Measurements from ENCODE around the gene MATK.
A peak's percentile ranks its signal among the peaks of the same experiment; 100 is the strongest.

The MATK gene

DNA sequence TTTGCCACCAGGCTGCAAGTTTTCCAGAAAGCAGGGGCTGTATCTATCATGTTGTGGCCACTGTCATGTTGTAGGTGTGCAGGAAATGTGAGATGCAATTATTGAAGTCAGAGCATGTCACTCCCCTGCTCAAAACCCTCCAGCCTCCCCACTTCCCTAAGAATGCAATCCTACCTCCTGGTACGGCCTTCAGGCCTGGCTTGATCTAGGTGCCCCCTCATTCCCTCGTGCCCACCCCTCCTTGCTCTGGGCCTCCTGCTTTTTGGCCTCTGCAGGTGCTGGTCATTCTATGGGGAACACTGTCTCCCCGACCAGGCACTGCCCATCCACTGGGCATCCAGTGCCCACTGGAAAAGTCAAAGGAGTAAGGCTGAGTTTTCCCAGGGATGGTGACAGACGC is 28.5 kb upstream of the MATK start:
- DNase-seq (ENCODE audit: low spot score): no peak

DNA sequence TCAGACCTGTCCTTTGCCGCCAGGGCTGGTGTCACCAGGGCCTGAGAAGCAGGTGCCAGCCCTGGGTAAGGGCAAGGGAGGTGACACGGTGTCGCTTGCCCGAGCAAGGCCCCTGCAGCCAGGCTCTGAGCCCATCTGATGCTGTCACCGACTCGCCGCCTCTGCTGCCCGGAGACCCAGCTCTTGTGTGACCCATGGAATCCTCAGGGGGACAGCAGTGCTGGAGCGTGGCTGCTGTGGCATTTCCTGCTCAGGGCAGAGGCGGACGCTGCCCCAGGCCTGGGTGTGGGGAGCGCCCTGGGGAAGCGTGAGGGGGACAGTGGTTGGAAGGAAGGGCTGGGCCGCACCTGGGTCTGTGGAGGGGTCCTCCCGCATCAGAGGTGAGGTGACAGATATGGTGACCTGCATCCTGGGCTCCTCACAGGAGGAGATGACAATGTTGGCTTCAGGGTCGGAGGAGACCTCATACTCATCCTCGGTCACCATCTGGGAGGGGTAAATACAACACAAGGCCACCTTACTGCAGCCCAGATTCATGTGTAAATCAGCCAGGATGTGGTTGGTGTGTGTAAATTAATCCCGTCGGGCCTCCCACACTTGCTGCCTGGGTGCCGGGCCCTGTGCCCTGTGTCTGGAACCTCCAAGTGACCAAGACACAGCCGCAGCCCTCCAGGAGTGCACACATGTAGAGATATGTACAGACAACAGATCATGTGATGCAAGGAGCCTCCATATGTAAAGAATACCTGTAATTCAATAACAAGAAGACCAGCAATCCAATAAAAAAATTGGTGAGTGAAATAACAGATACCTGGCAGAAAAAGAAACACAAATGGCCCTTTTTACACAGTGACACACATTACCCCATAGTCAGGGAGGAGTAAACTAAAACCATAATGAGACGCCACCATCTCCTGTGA is 27.6 kb upstream of the MATK start:
- DNase-seq (ENCODE audit: low spot score): no peak

DNA sequence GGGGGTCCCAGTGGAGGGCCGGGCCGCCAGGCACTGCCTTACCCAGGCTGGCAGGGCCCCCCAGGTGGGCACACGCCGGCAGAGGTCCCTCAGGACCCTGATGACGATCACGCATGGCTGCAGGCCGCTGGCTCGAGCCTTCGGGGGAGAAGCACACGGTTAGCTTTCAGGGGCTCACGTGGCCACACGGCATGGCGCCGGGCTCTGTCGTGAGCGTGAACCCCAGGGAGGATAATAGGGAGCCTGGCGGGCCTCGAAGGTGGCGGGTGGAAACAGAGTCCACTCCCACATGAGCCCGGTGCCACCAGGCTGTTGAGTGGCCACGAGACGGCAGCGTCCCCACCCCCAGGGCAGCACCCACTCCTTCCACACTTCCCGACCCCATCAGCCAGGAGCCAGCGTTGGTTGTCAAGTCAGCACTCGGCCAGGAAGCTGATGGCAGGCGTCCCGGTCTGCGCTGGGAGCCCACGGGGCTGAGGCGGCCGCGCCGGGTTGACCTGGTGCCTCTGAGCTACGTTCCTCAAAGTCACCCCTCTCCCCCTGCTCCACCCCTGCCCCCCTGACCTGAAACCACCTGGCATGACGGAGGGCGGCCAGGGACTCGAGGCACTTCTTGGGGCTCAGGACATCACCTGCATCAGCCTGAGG is 24.7 kb upstream of the MATK start:
- no peak for DNase-seq (ENCODE audit: low spot score)

DNA sequence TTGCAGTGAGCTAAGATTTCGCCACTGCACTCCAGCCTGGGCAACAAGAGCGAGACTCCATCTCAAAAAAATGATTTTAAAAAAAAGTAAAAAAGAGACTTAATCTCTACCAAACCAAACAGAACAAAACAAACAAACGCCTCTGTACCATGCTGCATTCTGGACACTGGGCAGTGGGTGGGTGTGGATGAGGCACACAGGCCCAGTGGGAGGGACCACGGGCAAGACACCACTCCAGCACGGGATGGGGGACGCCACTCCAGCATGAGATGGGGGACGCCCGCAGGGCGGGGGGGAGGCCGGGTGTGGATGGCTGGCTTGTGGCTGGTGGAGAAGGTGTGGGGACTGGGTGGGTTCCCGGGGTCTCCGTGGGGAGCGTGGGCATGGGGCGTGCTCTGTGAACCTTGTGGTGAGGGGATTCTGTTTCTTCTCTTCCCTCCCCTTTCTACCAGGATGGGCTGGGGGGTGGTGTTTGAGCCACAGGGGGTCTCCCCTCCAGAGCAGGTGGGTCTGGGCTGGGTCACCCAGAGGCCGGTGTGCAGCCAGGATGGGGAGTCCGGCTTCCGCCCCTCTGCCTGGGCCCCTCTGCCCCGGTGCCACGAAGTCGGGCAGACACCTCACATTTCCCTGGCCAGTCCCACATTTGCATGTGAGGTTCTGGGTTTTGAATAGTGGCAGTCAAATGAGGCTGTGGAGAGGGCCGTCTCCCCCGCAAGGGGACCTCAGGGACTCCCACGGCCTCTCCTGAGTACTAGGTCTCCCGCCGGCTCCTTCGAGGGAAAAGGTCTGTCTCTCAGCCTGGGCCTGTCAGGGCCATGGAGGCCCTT is 23.9 kb upstream of the MATK start:
- DNase-seq (ENCODE audit: low spot score): no peak

DNA sequence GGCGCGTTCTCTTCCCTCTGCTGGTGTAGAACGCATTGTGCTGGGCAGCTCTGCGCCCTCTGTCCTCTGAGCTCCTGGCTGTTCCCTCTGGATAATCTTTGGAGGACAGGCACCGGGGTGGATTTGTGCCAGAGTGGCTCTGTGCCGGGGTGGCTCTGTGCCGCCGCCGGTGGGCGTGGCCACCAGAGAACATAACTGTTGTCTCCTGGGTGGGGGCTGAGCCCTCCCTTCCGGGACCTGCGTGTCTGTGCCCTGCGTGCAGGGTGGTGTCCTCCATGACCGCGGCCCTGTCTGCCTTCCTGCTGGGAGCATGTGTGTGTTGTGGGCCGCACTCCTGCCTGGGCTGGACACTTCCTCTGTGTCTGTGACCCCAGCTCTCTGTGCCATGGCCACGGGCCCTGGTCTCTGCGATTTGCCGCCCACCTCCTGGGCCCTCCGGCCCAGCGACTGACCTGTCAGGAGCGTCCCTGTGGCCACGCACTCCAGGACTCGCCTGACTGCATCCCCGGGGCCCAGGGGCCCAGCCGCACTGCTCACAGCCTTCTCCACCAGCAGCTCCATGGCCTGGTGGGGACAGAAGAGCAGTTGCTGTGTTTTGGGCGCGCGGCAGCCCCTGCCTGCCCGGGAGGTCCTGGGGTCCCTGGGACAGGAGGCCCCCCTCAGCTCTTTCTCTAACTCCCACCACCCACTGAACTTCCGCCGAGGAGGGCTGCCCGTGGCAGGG is 22.4 kb upstream of the MATK start:
- DNase-seq (ENCODE audit: low spot score): peak; percentile 25

DNA sequence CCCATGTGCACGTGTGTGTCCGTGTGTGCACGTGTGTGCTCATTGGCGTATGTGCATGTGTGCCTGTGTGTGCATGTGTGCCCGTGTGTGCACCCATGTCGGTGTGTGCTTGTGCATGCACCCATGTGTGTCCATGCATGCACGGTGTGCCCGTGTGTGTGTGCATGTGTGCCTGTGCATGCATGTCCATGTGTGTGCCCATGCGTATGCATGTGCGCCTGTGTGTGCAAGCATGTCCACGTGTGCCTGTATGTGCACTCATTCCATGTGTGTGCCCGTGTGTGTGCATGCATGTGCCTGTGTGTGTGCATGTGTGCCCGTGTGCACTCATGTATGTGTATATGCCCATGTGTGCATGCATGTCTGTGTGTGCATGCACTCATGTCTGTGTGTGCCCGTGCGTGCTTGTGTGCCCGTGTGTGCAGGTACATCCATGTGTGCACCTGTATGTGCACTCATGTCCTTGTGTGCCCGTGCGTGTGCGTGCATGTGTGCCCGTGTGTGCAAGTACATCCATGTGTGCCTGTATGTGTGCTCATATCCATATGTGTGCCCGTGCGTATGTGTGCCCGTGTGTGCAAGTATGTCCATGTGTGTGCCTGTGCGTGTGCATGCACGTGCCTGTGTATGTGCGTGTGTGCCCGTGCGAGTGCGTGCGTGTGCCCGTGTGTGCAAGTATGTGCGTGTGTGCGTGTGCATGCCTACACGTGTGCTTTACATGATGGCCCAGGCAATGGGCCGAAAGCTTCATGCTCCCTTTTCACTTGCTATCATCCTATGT is 21.6 kb upstream of the MATK start:
- DNase-seq (ENCODE audit: low spot score): no peak

DNA sequence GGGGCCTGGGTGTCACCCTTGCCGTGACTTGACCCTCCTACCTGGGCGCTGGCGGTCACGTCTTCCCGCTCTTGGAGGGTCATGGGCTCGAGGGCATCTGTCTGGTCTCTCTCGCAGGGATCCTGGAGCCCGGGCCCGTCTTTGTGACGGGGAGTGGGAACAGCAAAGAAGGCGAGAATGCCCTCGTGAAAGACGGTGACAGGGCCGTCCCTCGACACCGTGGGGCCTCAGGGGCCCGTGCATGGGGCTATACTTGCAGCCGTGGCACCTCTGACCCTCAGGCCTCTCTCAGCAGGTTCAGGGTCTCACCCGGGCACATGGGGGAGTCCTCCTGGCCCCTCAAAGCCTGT is 20.9 kb upstream of the MATK start:
- no peak for DNase-seq (ENCODE audit: low spot score)

DNA sequence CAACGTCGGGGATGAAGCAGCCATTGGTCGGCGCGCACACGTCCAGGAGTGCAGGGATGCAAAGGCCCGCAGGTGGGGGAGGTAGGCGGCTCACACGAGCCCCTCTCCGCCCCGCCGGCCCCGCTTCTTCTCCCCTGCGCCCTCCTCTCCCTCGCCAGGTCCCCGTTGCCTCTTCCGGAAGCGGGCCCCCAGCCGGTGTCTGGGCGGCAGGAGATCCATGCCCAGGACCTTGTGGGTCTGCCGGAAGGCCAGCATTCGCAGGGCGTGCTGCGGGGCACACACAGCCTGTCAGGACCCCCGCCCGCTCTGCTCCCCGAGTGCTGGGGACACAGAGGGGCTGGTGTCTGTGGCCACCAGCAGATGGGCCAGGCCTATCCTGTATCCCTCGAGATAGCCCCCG is 19.7 kb upstream of the MATK start:
- DNase-seq (ENCODE audit: low spot score): no peak

DNA sequence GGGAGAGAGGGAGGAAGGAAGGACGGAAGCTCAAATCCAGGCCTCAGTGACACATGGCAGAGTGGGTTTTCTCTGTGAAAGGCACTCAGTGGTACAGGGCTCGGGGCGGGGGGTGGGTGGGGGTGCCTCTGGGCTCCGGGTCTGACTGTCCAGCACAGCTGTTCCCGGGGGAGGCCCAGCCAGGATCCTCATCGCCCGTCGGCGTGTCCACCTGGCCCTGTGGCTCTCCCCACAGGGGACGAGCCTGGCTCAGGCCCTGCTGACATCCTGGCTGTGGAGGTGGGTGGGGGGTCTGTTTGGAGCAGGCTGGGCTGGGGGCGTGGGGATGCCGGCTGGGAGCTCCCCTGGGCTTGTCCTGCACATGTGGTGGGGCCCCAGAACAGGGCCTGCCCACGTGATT is 18.2 kb upstream of the MATK start:
- DNase-seq (ENCODE audit: low spot score): no peak

DNA sequence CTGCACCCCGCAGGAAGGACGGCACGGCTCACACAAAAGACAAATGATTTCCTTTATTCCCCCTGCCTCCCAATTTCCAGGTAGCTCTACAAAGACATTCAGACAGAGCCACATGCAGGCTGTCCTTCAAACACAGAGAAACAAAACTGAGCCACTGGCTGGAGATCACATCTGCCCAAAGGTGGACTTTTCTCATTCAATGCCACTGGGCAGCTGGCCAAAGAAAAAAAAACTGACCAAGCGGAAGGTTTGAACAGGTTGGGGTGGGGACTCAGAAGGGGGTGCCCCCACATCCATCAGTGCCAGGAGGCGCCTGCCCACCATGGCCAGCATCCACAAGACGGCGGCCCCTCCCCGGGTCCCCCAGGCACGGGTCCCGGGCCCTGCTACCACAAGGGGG is 17.8 kb upstream of the MATK start:
- DNase-seq (ENCODE audit: low spot score): no peak

DNA sequence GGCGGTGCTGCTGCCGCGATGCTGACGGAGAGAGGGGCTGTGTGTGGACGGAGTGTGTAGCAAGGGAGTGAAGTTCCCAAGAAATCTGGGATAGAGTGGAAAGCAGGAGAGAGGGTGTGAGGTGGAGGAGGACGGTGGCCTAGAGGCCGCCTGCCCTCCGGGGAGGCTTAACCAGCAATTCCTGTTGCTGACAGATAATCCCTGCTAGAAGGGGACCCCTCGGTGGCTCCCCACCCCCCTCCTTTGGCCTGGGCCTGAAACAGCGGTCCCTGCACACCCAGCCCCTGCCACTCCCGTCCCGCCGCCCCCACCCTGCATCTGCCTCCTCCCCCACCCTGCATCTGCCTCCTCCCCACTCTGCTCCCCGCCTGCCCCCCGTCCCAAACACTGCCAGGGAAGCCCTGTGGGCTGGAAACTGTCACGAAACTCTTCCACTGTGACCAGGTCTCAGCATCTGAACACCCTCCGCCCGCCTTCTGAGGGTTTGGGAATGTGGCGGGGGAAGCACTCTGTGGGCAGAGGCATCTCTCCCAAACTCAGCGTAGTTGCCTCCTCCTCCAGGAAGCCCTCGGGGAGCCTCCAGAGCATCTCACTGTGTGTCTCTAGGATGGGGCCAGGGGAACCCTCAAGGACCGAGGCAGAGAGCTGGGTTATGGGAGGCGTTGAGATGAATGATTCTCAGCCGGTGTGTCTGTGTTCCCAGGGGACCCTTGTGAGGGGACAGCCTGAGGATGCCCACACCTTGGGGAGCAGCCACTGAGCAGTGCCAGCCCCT is 17.1 kb upstream of the MATK start:
- DNase-seq (ENCODE audit: low spot score): no peak

DNA sequence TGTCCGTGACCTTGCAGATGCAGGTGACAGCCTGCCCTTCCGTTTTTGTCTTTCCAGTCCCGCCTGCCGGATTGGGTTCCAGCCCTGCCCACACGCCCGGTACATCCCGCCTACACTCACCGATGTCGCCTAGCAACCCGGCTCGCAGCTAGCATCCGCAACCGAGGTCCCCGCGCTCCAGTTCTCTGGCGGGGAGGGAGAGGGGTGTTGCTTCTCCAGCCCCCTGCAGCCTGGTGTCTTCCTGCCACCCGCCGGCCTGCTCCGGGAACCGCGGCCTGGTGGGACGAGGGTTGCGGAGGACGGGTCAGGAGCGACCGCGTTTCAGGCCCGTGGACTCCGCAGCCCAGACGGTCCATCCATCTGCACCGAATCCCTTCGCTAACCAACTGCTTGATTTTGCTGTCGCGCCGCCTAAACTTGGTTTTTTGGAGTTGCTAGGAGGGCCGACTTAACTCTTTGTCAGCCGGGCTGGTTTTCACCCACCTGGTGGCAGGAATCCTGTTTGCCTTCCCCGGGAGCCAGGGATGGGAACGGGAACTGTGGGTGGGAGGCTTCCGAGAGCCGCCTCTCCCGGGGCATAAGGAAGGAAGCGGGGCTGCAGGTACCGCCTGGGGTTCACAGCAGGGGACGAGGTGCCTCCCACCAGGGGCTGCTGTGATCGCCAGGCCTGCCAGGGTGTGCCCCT is 15.4 kb upstream of the MATK start:
- DNase-seq (ENCODE audit: low spot score): peak; percentile 66

DNA sequence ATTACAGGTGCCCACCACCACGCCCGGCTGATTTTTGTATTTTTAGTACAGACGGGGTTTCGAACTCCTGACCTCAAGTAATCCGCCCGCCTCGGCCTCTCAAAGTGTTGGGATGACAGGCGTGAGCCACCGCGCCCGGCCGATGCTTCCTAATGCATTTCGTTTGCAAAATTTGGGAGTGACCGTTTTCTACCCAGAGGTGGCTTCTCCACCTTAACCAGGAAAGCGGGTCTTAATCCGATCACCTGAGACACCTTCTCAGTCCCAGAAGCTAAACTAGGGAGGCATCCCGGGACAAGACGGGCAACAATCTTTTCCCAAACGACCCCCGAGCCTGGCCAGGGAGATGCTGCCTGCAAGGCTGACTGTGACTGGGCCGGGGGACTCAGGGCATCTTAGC is 14.8 kb upstream of the MATK start:
- no peak for DNase-seq (ENCODE audit: low spot score)

DNA sequence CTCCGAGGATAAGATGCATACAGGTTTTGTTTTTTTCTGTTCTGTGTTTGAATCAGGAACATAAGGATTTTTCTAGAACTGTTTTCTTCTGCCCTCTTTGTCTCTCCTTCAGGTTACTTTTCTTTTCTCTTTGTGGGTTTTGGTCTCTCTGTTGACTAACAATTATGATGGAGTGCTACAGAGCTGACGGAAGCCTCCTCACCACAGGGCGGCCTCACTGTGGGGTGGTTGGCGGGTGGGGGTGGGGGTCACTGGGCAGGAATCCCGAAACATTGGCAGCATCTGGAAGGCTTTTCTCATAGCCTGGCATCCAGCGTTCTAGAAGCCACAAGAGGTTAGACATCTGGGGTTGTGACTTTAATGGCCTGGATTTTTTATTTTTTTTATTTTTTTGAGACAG is 12.0 kb upstream of the MATK start:
- no peak for DNase-seq (ENCODE audit: low spot score)

DNA sequence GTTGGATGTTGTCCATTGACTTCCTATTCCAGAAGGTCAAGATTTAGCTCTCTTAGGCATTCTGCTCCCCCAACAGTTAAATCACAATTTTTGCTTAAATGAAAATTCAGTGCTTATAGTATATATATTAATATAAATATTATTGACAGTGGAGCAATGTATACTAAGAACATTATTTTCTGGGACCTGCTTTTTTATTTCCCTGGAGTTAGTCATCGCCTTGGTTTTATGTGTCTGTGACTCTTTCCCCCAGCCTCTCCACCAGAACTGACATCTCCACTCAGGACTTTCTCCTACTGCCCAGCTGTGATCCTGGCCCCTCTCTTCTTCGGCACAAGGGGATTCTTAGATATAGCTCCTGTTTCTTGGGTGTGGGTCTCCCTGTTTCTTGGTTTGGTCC is 10.2 kb upstream of the MATK start:
- no peak for DNase-seq (ENCODE audit: low spot score)

DNA sequence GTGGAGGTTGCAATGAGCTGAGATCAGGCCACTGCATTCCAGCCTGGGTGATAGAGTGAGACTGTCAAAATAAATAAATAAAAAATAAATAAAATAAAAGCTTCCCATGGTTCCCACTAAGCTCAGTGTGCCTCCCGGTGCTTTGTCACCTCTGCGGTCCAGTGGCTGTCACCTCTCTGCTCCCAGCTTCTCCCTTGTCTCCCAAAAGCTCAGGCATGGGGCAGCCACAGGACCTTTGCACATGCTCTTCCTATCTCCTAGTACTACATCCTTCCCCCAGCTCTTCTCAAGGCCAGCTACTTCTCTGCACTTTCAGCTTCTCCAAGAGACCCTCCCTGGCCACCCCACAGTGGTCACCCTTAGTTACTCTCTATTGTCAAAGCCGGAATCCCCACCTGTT is 7.6 kb upstream of the MATK start:
- no peak for DNase-seq (ENCODE audit: low spot score)

DNA sequence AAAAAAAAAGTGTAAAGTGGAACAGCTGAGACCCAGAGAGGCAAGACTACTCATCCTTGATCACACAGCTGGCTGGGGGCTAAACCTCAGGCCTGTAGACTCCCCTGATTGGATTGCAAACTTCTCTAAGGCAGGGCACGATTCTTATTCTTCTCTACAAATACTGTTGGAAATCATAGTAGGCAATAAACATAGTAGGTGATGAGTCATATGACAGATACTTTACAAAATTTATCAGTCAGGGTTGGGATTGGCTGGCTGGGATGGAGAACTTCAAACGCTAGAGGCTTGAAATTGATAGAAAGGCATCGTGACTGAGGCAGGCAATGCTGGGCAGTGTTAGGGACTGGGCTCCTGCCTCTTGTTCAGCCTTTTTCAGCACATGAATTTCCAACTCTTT is 5.9 kb upstream of the MATK start:
- DNase-seq (ENCODE audit: low spot score): no peak

DNA sequence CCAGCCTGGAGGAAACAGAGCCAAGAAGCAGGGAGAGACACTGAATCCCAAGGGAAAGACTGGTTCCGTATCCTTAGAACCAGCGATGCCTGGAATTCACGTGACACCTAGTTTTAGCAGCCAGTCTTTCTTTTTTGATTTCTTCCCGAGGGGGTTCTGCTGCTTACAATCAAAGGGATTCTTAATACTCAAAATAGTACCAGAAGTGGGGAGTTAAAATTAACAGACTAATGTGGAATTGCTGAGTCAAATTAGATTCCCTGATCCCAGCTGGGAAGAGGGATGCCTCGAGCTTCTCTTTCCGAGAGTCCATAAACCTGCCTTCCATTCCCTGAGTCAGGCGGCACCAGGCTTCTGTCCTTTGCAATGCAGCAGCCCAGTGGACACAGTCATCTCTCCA is 4.8 kb upstream of the MATK start:
- no peak for DNase-seq (ENCODE audit: low spot score)

DNA sequence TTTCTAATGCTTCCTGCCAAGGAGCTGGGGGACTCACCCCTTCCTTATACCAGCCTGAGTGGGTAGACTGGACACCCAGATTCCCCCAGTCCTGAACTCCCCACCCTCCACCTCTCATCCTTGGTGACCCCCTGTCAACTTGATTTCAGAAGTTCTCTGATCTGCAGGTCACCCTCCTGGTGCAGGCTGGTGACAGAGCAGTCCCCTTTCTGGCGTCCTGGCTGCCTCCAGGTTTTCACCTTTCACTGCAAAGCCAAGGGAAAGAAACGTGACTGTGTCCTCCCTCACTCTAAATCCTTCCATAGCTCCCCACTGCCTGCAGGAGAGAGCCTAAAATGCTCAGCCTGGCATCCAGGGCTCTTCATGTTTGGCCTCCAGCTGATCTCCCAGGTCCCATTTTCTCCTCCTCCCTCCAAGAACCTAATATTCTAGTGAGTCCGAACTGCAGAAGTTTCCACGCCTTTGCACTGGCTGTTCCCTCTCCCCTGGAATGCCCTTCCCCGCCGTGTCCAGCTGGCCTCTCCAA is 4.1 kb upstream of the MATK start:
- no peak for DNase-seq (ENCODE audit: low spot score)
